GM18873 (cell line): Measurements from ENCODE around the gene ADAMTS6.
"Not testable (repeated sequence)": the region's sequence is repeated elsewhere in the genome, so short reads cannot be mapped to it uniquely, and the experiment has no call there.

ENCODE experiments used
- ATAC-seq: cut with Tn5 transposase; IDR thresholded peaks from one replicate; pipeline ENCODE4 v1.9.1; 2021; ENCODE audit warnings: mild to moderate bottlenecking, moderate library complexity, moderate number of reproducible peaks; ENCODE audit not compliant: unreplicated experiment, low FRiP score

ADAMTS6 gene

DNA sequence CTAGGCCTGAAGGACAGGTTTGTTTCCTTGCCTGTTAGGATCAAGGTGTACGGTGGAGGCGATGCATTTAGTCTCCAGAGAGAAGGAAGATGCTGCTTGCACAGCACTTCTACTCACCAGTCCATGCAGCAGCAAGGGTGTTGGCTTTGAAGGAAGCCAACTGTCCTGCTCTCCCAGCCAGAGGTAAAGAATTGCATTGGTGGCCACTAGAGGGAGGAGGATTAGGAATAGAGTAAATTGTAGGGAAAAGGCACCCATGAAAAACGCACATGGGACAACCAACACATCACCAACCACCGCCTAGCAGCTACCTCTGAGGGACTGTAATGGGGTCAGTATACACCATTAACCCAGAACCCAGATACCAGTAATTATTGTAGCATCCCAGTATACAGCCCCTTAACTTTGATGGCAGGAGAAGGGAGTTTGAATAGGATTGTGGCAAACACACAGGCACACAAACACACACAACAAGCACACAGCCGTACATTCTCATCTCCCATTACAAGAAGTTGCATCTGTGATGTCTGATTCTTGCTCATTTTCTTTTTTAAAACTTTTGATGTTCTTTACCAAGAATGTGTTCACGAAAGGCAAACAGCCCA is 267.7 kb downstream of the ADAMTS6 start:
- ATAC-seq: no peak

DNA sequence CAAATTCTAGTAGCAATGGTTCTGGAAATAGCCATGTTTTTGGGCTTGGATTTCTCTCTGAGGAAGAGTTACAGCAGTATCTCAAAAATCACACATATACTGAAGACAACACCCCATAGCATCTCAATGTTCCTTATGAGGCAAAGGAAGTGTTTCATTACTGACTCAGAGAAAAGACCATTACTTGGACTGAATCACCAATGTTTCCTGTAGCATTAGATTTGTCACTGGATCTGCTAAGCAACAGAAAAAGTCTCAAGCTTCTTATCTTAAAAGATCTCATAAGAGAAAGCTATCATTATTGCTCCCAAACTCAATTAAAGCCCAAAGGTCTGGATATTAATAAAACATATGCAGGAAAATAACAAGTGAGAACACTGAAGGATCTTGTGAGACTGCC is 272.4 kb downstream of the ADAMTS6 start:
- ATAC-seq: no peak

DNA sequence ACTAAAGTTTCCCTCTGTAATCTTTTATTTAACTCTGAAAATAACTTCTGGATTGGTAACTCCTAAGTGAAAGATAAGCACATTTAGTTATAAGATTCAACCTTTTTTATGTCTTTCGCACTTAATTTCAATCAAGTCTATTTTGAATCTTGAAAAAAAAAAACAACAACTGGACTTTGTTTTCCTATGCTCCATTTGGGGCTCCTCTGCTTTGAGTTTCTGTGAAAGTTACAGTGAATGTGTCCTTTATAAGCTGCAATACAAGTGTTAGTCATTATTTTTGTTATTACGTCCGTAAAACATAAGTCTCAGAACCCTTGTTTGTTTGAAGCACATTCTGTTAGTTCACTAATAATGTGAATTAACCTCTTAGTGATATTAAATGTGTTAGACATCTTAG is 276.8 kb downstream of the ADAMTS6 start:
- no peak for ATAC-seq

DNA sequence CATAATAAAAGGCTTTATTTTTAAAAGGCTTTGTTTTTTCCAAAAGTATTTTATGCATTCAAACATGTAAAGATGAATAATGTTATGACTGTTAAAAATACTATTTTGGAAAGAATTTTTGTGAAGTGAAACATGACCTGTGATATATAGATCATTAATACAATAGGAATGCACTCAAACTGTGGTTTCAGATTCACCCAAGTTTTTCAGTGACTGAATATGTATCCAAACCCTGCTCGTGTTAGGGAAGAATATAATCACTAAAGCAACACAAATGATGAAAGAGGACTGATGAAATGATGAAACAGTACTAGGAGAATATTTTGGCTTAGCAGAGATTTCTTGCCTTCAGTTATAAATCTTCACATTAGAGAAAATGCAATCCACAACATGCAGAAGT is 278.0 kb downstream of the ADAMTS6 start:
- ATAC-seq: no peak

DNA sequence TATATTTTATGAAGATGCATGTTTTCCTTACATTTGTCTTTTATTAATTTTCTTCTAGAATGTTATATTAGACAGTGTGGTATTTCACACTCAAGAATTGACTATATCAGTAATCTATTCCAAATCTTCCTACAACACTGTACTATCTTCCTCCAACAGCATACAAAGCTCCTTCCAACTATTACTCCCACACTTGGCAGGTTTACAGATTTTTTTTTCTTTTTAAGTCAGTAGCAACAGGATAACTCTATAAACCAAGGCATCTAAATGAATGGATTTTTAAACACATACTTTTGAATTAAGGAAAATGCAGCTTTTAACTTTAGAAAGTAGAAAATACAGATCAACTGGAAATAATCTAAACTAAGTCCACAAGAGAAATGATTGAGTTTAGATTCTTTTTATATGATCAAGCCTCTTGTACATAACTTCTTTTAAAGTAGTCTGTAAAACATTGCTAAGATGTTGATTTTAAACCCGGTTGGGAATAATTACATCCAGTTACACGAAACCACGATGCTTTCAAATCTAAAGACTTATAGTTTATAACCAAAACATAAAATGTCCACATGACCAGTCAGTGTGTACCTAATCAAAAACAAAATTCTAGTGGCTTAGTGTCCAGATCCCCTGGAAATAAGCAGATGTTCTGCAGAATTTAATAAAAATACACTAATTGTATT is 281.6 kb downstream of the ADAMTS6 start:
- no peak for ATAC-seq

DNA sequence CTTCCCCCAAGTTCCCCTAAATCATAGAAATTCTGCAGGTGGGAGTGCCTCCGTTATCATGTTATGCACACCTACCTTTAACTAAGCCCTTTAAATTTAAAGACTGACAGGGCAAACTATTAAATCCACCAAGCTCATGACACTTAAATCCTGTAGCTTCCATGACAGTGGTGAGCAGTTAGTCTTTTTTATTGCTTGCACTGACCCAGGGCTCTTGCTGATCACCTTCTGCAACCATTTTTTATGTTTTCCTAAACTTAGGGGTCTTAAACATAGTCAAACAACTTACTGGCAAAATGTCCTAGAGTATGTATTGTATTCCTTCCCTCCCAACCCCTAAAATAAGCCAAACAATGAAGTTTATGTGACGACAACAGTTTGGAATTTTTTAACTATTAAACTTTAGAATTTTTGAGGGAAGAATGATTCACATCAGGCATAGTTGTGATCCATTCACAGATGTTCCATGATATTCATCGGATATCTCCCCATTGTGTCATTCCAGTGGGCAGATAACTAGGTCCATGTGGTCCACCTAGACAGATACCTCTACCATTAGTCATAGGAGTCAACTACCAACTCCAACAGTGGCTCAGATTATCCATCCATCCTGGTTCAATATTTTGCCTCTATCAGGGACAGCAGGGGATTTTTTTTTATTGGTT is 283.1 kb downstream of the ADAMTS6 start:
- no peak for ATAC-seq

DNA sequence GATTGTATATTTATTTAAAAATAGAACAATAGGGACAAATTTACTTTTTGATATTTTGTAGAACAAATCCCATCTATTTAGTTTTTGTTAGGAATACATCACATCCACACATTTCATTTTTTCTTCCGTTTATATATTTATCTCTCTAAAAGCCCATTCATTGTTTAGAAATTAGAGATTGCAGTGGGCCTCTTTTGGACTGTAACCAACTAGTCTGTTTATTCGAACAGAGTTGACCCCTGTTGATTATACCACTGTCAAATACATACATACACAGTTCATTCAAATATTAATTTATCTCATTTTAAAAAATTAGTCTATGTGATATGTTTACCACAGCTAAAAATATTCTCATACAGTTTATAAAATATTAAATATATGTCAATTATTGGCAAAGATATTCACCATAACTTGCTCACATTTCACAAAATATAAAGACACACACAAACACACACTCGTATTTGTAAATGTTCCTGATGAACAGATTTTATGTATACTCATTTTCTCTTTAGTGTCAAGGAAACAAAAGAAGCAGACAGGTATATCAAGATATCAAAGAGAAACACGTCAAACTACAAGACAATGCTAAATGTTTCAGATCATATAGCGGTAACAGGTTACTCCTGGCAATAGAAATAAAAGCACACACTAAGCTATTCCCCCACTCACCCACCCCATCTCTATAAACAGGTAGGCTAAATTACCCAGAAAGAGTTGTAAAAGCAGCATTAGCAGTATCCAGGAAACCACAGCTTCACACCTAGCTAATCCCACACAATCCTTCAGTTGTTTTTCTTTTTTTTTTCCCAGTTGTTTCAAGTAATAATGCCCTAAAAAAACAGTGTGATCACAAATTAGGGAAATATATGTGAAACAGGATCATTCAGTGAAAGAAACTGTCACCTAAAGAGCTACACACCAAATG is 283.9 kb downstream of the ADAMTS6 start:
- ATAC-seq: no peak

DNA sequence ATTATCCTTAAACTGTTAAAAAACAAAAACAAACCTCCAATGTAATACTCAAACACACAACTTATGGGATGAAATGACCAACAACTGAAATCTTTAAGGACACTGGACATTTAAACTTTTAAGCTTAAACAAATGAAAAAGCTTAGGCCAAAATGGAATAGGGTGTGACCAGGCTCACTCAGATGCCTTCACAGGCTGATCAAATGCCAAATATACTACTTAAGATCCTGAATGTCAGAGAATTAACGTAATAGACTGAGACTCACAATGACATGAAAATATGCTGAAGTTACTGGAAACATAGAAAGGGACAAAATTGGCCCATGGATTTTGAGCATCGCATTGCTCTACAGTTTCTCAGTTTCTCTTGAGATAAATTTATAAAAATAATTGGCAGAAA is 286.8 kb downstream of the ADAMTS6 start:
- ATAC-seq: no peak

DNA sequence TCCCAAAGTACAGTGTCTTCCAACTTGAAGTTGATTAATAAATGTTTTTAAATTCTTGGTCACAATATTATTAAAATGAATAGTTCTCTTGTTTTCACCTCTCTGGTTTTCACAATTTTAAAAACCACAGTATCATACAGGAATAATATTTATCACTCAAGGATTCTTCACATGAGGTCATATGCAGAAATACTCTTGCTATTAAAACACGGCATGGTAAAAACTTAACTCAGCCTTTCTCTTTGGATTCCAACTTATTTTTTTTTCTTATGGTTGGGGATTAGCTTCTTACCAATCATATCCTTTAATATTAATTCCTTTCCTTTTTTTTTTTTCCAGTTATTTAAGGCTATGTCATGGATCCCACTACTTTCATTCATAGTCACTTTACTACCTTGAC is 289.4 kb downstream of the ADAMTS6 start:
- ATAC-seq: no peak

DNA sequence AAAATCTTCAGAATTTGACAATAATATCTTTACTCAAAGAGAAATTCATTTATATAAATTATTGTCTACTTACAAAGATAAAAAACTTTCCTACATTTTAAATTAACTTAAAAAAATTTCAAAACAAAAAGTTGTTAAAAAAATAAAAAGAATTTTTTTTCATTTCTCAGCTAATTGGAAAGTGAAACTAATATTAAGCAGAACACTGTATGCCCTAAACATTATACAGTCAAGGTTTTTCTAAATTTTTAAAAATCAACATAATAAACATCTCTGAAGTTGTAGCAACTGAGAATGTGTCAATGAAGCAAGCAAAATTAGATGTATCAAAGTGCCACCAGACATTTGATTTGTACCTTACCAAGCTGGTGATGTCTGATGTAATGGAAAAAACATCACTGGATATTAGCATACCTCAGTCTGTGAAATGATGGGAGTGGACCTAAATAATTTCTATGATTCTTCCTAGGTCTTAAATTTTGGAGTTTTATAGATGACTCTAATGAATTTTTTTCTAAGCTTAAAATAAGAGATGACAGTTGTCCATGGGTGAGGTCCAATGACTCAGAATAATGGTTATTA is 290.1 kb downstream of the ADAMTS6 start:
- ATAC-seq: no peak

DNA sequence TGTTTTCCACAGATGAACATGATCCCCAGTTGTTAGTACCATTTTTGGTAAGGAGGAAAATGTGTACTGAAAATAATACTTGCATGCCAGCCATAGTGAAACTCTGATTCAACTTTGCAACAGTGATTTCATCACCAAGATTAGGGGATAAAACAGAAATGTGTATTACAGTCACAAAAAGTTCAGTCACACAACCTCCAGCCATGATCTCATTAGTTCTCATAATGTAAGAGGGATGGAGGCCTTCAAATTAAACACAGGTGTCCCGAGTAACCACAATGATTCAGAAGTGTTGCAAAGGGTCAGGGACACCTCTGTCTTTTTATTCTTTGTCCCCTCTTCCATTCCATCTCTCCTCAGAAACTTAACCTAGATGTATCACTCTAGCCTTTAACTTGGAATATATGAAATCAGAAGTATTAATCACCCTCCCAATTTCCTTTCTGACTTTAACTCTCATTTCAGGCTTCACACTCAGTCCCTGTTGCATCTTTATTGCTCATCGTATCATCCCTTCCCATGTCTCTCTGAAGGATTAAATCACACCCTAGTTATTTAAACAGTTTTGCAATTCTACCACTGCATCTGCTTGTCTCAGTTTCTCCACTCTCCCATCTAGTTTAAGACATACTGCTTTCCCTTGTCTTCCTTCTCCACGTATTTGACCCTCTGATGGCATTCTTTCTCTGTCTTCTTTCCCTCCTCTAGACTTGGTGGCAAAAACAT is 291.2 kb downstream of the ADAMTS6 start:
- ATAC-seq: peak; percentile 55

DNA sequence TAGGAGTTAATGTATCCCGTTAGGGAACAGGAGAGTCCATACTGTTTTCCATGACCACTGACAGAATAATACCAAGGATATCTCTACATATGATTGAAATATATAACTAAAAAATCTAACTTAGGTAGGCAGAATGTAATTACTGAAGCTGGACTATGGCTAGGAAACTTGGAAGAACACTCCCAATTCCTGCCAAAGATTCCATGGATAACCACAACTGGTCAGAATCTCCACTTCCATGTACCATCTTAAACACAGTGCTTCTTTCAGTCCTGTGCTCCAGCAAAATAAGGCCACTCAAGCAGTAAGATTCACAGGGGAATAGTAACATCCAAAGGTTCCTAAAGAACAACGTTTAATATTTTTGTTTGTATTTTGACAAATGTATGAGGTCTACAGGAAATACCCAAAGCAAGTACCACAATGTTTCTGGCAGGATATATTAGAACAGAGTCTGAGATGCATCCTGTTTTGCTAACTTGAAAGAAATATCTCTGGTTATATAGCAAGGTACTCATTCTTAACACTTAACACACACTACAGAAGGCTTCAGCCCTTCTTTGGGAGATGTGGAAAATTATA is 295.0 kb downstream of the ADAMTS6 start:
- no peak for ATAC-seq

DNA sequence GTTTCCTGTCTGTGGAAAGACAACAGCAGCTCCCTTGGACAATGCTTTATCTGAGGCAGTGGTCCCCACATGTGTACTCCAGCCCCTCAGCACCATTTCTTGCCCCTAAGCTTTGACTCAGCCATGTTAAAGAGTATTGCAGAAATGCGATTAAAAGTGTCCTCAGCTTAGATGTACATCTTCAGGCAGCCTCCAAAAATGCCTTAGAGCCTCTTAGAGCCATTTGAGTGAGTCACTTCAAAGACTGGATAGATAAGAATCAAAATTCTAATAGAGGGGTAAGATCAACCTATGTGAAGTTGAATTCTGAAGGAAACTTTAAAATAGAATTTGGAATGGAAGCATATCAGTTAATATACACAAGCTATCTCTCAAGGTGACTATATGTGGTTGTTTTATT is 296.3 kb downstream of the ADAMTS6 start:
- ATAC-seq: no peak

DNA sequence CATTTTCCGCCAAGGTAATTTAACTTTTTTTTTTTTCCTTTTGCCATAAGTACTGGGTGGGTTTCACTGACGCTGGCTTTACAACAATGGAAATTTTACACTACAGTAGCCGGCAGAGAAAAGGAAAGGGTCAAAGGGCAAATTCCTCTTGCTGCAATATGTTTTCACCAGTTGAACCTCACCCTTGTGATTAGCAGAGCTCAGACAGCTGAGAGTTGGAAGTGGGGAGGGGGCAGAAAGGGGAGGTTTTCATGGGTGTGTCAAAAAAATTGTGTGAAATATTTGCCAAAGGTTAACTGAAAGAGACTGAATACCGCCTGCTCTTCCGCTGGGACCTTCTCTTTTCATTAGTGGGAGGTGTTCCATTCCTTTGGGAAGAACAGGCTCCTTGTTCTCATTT is 296.9 kb downstream of the ADAMTS6 start:
- no peak for ATAC-seq

DNA sequence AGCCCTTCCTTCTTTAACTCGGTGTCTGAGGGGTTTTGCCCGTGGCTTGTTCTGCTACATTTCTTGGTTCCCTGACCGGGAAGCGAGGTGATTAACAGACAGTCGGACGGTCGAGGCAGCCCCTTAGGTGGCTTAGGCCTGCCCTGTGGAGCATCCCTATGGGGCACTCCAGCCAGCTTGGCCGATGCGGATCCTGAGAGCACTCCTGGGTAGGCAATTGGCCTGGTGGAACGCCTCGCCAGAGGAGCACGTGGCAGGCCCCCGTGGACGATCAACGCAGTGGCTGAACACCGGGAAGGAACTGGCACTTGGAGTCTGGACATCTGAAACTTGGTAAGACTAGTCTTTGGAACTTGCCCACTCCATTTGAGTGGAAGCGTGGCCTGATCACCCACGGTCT is 307.5 kb downstream of the ADAMTS6 start:
- not testable (repeated sequence) for ATAC-seq

DNA sequence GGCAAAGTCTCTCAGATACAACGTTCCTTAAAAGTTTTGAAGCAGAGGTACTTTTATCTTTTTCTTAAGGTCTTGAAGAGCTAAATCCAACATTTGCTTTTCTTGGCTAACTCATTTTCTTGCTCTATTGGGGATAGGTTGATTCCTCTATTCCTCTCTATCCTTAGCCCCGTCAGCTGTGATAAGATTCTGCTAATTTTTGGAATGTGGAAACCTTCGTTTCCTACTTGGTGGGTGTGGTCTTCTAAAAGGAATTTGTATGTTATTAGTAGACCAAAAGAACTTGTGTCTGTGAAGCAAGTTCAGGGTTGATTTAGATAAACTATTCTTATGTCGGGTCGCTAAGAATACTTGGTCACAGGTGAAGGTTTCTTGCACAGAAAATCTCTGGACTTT is 308.6 kb downstream of the ADAMTS6 start:
- ATAC-seq: no peak

DNA sequence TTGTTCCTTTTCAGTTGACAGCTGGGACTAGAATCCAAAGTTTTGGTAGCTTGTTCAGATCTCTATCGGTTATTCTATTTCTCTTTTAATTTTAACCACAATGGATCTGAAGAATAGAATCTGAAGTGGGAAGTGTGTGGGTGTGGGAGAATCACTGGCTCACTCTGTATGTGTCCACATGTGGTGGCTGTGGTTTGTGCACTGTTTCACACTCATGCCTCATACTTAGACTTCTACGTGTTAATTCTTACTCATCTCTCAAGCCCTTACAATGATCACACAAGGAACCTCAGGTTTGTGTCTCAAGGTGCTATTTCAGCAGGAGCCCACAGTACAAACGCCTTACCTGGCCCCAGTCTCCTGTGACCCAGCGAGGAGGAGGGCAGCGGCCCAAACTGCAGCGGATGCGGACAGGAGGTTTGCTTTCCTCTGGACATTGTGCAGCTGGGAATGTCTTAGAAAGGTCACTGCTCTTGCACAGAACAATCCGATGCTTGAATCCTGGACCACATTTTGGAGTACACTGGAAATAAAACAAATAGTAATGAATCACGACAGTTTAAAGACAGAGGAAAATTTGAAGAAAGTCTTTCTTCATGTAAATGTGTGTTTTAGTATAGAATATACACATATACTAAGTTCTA is 309.1 kb downstream of the ADAMTS6 start:
- ATAC-seq: peak; percentile 96

DNA sequence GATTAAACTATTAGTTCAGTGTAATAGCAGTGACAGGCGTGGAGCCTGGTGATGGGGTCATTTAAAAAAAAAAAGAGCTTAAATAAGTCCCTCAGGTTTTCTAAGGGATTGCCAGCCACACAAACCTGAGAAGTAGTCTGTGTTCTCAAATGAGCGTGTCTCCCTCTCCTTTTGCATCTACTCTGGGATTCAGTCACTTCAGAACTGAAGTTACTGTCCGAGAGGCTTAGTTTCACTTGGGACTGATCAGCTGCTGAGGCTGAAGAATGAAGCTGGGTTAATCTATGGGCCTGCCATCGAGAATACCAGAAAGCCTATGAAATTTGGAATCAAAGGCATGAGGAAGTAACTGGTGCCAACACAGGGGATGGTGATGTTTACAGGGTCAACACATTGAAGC is 310.1 kb downstream of the ADAMTS6 start:
- ATAC-seq: no peak

DNA sequence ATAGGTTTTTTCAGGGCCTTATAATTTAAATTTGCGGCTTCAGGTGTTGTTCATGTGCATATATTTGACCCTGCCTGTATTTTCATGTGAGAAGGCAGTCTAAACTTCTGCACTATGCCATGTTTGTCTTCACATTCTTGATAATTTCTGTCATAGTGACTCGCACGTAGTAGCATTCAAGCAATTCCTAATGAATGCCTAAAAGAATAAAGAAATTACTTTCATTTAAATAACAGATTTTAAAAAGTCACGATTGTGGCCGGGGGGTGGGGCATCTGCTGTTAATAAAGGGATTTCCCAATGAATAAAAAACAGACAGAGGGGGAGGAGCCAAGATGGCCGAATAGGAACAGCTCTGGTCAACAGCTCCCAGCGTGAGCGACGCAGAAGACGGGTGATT is 318.0 kb downstream of the ADAMTS6 start:
- no peak for ATAC-seq
